Hippocampal formation (tissue), 2 donors: Measurements from ENCODE around the gene CACNB4.

Experiments used
- DNase-seq, 2 donors: peaks; one replicate each; lab custom pipeline; 2025; lab: John Stamatoyannopoulos, UW

Gene CACNB4

GRCh38 chr2:151975460-151976414, 123.1 kb downstream of the CACNB4 start:
- DNase-seq = no peak

DNA sequence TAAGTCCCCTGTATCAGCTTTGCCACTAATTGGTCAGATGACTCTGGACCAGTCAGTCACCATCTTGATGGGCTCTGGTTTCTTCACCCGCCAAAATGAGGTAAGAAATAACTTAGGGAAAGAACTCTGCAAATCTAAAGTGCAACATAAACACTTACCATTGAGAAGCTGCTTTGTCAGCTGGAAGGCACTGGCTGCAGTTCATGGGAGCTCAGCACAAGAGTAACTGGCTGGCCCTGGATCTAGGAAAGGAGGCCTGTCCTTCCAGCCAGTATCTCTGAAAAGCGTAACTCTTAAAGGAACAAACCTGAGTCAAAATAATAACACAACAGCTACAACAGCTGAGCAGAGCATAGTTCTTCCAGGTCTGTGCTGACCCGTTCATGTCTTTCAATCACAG, 123.9 kb downstream of the CACNB4 start:
- no peak for DNase-seq

DNA sequence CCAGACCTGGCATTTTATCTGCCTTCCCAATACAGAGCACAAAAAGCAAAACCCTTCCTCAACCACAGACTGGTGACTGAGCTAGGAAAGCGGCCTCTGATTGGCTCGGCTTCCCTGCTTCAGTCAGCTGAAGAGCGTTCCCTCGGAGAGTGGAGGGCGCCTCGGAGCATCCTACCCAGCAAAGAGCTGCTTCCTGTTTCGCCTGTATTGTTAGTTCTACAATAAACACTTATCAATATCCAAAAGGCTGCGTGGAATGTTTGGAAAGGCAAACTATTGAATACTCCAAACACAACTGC, 125.0 kb downstream of the CACNB4 start:
- DNase-seq = peak; percentile 35 to 81

DNA sequence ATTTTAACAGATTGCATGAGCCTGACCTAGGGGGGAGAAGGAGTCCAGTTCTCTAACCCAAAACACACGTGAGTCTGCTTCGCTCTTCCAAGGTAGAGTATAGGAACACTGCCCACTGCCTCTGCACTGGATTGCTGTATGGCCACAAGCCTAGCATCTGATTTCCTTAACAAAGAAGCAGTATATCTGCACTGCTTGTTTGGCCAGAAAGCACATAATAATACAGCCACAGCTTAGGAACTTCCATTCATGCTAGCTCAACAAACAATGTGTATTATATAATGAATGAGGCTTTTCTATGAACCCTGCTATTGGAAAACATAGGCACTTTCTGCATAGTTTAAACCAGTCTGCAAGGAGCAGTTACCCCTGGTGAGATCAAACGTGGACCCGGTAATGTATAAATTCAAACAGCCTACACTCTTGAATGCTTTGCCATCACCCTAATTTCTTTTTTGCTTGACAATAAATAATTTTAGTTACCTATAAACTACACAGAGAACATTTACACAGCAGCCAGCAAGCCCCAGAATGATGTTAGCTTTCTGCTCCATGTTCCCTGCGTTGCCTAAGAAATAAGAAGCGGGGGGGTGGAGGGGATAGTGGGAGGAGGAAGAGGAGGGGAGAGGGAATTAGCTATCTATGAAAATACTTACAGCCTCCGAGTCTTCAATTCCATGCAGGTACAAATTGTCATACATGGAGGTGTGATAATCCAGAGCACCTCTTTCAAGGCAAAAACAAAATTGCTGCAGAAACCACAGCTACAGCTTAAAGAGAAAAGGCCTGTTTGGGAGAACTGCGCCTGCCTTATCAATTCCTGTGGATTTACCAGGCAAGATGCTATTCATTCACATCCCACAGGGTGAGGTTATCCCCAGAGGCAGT, 125.6 kb downstream of the CACNB4 start:
- DNase-seq = peak; percentile 24 to 72

GRCh38 chr2:151972241-151973012, 126.4 kb downstream of the CACNB4 start:
- DNase-seq = peak in 1 of 2 donors; percentile 44

- no peak for DNase-seq
Measured at GRCh38 chr2:151971301-151972051, 127.4 kb downstream of the CACNB4 start.

- DNase-seq = no peak
Measured at GRCh38 chr2:151968770-151969470, 129.9 kb downstream of the CACNB4 start.

GRCh38 chr2:151967829-151968722, 130.8 kb downstream of the CACNB4 start:
- DNase-seq = no peak

GRCh38 chr2:151965884-151966283, 133.0 kb downstream of the CACNB4 start:
- no peak for DNase-seq

GRCh38 chr2:151961558-151961957, 137.3 kb downstream of the CACNB4 start:
- no peak for DNase-seq

- no peak for DNase-seq
Measured at GRCh38 chr2:151959238-151959637, 139.6 kb downstream of the CACNB4 start.

DNA sequence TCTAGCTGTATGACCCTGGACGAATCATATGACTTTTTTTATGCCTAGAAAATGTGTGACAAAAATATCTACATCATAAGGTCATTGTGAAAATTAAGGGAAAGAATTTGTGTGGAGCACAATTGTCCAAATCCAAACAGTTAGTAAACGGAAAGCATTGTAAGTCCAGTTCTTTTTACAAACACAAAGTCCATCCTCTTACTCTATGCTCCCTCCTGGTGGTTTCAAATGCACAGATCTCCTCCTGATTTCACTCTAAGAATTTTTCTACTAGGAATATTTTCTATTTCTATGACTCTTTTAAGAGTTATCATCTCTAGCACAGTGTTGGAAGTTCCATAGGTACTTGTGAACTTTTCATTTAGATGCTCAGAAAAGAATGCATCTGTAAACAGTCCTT, 145.4 kb downstream of the CACNB4 start:
- DNase-seq = no peak

DNA sequence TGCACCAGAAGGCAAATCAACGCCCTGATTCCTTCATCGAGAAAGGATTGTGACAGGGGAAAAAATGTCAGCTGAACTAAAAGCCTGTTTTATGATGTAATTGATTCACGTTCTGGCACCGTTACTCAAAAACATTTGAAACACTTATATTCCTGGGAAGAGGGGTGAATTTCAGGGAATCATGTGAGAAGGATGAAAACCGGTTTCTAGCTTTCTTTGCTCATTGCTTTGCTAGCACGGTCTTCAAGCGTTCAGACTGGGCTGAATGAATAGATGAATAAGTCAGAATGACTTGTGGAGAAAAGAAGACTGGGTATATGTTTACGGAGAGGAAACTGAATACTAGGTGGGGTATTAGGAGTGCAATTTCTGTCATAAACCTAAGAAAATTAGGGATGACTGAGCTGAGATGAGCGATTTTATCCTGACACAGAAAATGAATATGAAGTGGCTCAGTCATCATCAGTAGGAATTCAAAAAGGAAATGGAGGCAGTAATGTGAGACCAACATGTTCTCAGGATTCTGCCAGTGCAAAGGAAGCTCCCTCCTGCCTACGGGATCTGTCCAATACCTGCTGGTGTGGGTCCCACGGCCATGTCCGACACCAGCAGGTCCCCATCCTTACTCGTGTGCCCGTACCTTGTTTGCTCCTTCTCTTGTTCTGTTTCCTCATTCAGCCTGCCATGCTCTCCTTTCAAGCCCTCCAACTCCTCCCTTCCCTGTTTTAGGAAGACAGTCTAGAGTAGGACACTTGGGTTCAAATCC, 146.0 kb downstream of the CACNB4 start:
- DNase-seq = no peak

GRCh38 chr2:151947813-151948165, 151.1 kb downstream of the CACNB4 start:
- DNase-seq = peak; percentile 54 to 58

GRCh38 chr2:151946899-151947812, 151.7 kb downstream of the CACNB4 start:
- peak; percentile 33 to 55 for DNase-seq

DNA sequence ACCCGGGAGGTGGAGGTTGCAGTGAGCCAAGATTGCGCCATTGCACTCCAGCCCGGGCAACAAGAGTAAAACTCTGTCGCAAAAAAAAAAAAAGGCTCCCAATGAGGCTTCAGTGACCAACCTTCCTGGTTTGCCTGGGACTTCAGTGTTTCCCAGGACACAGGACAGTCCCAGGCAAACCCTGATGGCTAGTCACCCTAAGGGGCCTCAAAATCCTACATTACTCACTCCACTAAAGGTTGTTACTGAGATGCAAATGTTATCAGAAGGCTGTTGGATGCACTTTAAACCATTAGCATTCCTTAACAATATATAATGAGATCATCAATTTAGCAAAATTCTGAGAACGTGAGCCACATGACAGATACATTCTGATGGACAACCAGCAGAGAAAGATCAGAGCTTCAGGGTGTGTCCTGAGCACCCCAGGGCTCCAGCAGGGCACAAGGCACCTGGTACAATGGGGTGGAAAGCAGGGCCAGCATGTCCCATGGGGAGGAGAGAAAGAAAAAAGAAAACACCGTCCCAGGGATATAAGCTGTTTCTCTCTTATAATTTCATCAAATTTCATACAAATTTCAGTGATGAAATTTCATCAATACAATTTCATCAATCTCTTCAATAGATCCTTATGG, 152.5 kb downstream of the CACNB4 start:
- no peak for DNase-seq

- DNase-seq = no peak
Measured at GRCh38 chr2:151945602-151946001, 153.2 kb downstream of the CACNB4 start.
